Mesendoderm (in vitro differentiated cells): ENCODE data around the gene MLC1.

Source experiments
- DNase-seq: peaks from one replicate; pipeline ENCODE4 v3.0.0; 2013
- H2AK5ac ChIP-seq: 2 replicates; pipeline ENCODE4 v1.6.1; 2013; ENCODE audit warnings: low read length, inconsistent platforms
- H2BK120ac ChIP-seq: 2 replicates; pipeline ENCODE4 v1.6.1; 2013; ENCODE audit warnings: low read depth, mild to moderate bottlenecking, low read length, moderate library complexity, mixed read lengths
- H2BK15ac ChIP-seq: replicated peaks from 2 replicates; pipeline ENCODE4 v1.6.1; 2013; ENCODE audit warnings: low read depth, mild to moderate bottlenecking, moderate library complexity
- H2BK5ac ChIP-seq: 2 replicates; pipeline ENCODE4 v1.6.1; 2013; ENCODE audit warnings: low read length, inconsistent platforms
- H3K18ac ChIP-seq: 2 replicates; pipeline ENCODE4 v1.6.1; 2013; ENCODE audit warnings: mild to moderate bottlenecking, low read length, mixed read lengths
- H3K23ac ChIP-seq: one replicate; pipeline ENCODE4 v1.6.1; 2013; ENCODE audit warnings: low read length
- H3K27ac ChIP-seq: 2 replicates; pipeline ENCODE4 v1.5.1; 2013; ENCODE audit warnings: low read depth, mild to moderate bottlenecking, inconsistent platforms, low read length, moderate library complexity
- H3K27me3 ChIP-seq: 2 replicates; pipeline ENCODE4 v1.6.1; 2013; ENCODE audit warnings: low read length, control low read depth, mild to moderate bottlenecking, inconsistent platforms; ENCODE audit not compliant: insufficient read depth, poor library complexity
- H3K36me3 ChIP-seq: 2 replicates; pipeline ENCODE4 v1.6.1; 2013; ENCODE audit warnings: low read length, inconsistent platforms; ENCODE audit not compliant: control insufficient read depth, insufficient read depth
- H3K4ac ChIP-seq: one replicate; pipeline ENCODE4 v1.6.1; 2013; ENCODE audit warnings: low read depth, mild to moderate bottlenecking, low read length, moderate library complexity
- H3K4me1 ChIP-seq: 2 replicates; pipeline ENCODE4 v1.6.1; 2013; ENCODE audit warnings: low read depth, low read length, inconsistent platforms; ENCODE audit not compliant: control insufficient read depth
- H3K4me2 ChIP-seq: 2 replicates; pipeline ENCODE4 v1.6.1; 2013; ENCODE audit warnings: low read length
- H3K4me3 ChIP-seq: 2 replicates; pipeline ENCODE4 v1.5.1; 2013; ENCODE audit warnings: mild to moderate bottlenecking, low read length
- H3K56ac ChIP-seq: one replicate; pipeline ENCODE4 v1.6.1; 2013; ENCODE audit warnings: low read length
- H3K79me1 ChIP-seq: 2 replicates; pipeline ENCODE4 v1.6.1; 2013; ENCODE audit warnings: low read length, inconsistent platforms
- H3K79me2 ChIP-seq: 2 replicates; pipeline ENCODE4 v1.6.1; 2013; ENCODE audit warnings: mild to moderate bottlenecking, low read length; ENCODE audit not compliant: control insufficient read depth, insufficient read depth
- H3K9ac ChIP-seq: 2 replicates; pipeline ENCODE4 v1.6.1; 2013; ENCODE audit warnings: low read length, inconsistent platforms
- H4K5ac ChIP-seq: one replicate; pipeline ENCODE4 v1.6.1; 2013; ENCODE audit warnings: low read length
- H4K8ac ChIP-seq: one replicate; pipeline ENCODE4 v1.6.1; 2013; ENCODE audit warnings: low read depth, mild to moderate bottlenecking, control low read depth, low read length, moderate library complexity
- WGBS: extraction: QIAGEN DNeasy Blood & Tissue Kit; methylation state at CpG from one replicate; pipeline ENCODE4 v1.1.7; 2013; ENCODE audit warnings: low lambda C conversion rate, missing lambda C conversion rate; ENCODE audit not compliant: insufficient coverage; ENCODE audit errors: extremely low coverage; 5-methylcytosine and 5-hydroxymethylcytosine counted together

The MLC1 gene

GRCh38 chr22:50046481-50047245, 38.6 kb downstream of the MLC1 start:
- Histone ChIP-seq H3K9ac (no peak overlapping the region), H3K23ac (no peak overlapping the region), H3K4me3 (no peak overlapping the region), H3K4me1 (no peaks in the 10 kb centered on the region), H3K4me2 (no peak overlapping the region), H2AK5ac (no peak overlapping the region), H3K18ac (no peak overlapping the region), H2BK120ac (no peak overlapping the region), H3K27me3 (no peaks in the 10 kb centered on the region), H2BK5ac (no peak overlapping the region), H4K5ac (no peak overlapping the region), H4K8ac (no peak overlapping the region), H2BK15ac (no peak overlapping the region), H3K79me2 (no peaks in the 10 kb centered on the region), H3K36me3 (no peaks in the 10 kb centered on the region), H3K27ac (no peak overlapping the region), H3K4ac (no peak overlapping the region), H3K79me1 (no peaks in the 10 kb centered on the region), H3K56ac (no peak overlapping the region)
- WGBS, result no CpG with 5 or more reads among the region's 27 CpGs
- no peak for DNase-seq

GRCh38 chr22:50046019-50046415, 39.2 kb downstream of the MLC1 start:
- no peak overlapping the region for H2BK5ac ChIP-seq
- H3K27ac ChIP-seq, result no peak overlapping the region
- no peak overlapping the region for H3K4me3 ChIP-seq
- H3K9ac ChIP-seq, result no peak overlapping the region
- no peaks in the 10 kb centered on the region for H3K27me3 ChIP-seq
- H2AK5ac ChIP-seq, result no peak overlapping the region
- no peak overlapping the region for H3K23ac ChIP-seq
- H4K8ac ChIP-seq, result no peak overlapping the region
- no peak overlapping the region for H2BK15ac ChIP-seq
- no peak overlapping the region for H3K56ac ChIP-seq
- H3K79me2 ChIP-seq, result no peaks in the 10 kb centered on the region
- no peaks in the 10 kb centered on the region for H3K4me1 ChIP-seq
- H3K18ac ChIP-seq, result no peak overlapping the region
- H3K79me1 ChIP-seq, result no peaks in the 10 kb centered on the region
- H3K4me2 ChIP-seq, result no peak overlapping the region
- no CpG with 5 or more reads among the region's 19 CpGs for WGBS
- H3K4ac ChIP-seq, result no peak overlapping the region
- H4K5ac ChIP-seq, result no peak overlapping the region
- no peak for DNase-seq
- H3K36me3 ChIP-seq, result no peaks in the 10 kb centered on the region
- no peak overlapping the region for H2BK120ac ChIP-seq

GRCh38 chr22:50045211-50046018, 39.8 kb downstream of the MLC1 start:
- Histone ChIP-seq H2BK120ac (no peak overlapping the region), H3K27ac (no peak overlapping the region), H3K9ac (no peak overlapping the region), H3K56ac (no peak overlapping the region), H3K4me1 (no peaks in the 10 kb centered on the region), H2BK5ac (no peak overlapping the region), H3K4me3 (no peak overlapping the region), H3K4ac (no peak overlapping the region), H2BK15ac (no peak overlapping the region), H3K36me3 (no peaks in the 10 kb centered on the region), H3K27me3 (no peaks in the 10 kb centered on the region), H3K23ac (no peak overlapping the region), H3K79me1 (no peaks in the 10 kb centered on the region), H3K79me2 (no peaks in the 10 kb centered on the region), H4K5ac (no peak overlapping the region), H4K8ac (no peak overlapping the region), H2AK5ac (no peak overlapping the region), H3K18ac (no peak overlapping the region), H3K4me2 (no peak overlapping the region)
- DNase-seq, result no peak
- no CpG with 5 or more reads among the region's 35 CpGs for WGBS

GRCh38 chr22:50044485-50045118, 40.6 kb downstream of the MLC1 start:
- no peak overlapping the region for H2AK5ac ChIP-seq
- no peak overlapping the region for H2BK15ac ChIP-seq
- H3K36me3 ChIP-seq, result no peaks in the 10 kb centered on the region
- H3K4me3 ChIP-seq, result no peak overlapping the region
- H3K4ac ChIP-seq, result no peak overlapping the region
- no peak overlapping the region for H3K56ac ChIP-seq
- no peaks in the 10 kb centered on the region for H3K27me3 ChIP-seq
- no peak overlapping the region for H3K4me2 ChIP-seq
- H3K27ac ChIP-seq, result no peak overlapping the region
- H4K8ac ChIP-seq, result no peak overlapping the region
- no CpG with 5 or more reads among the region's 30 CpGs for WGBS
- H3K9ac ChIP-seq, result no peak overlapping the region
- H3K18ac ChIP-seq, result no peak overlapping the region
- no peaks in the 10 kb centered on the region for H3K4me1 ChIP-seq
- H3K23ac ChIP-seq, result no peak overlapping the region
- H2BK120ac ChIP-seq, result no peak overlapping the region
- no peaks in the 10 kb centered on the region for H3K79me1 ChIP-seq
- H2BK5ac ChIP-seq, result no peak overlapping the region
- no peak for DNase-seq
- no peaks in the 10 kb centered on the region for H3K79me2 ChIP-seq
- no peak overlapping the region for H4K5ac ChIP-seq

- Histone ChIP-seq H3K9ac (no peak overlapping the region), H3K36me3 (no peaks in the 10 kb centered on the region), H2BK5ac (no peak overlapping the region), H3K23ac (no peak overlapping the region), H3K4ac (no peak overlapping the region), H3K4me1 (no peaks in the 10 kb centered on the region), H3K4me3 (no peak overlapping the region), H2AK5ac (no peak overlapping the region), H3K27me3 (no peaks in the 10 kb centered on the region), H2BK15ac (no peak overlapping the region), H3K18ac (no peak overlapping the region), H4K5ac (no peak overlapping the region), H2BK120ac (no peak overlapping the region), H3K4me2 (no peak overlapping the region), H4K8ac (no peak overlapping the region), H3K56ac (no peak overlapping the region), H3K27ac (no peak overlapping the region), H3K79me1 (no peaks in the 10 kb centered on the region), H3K79me2 (no peaks in the 10 kb centered on the region)
- no peak for DNase-seq
- no CpG with 5 or more reads among the region's 17 CpGs for WGBS
Measured at GRCh38 chr22:50041361-50042065, 43.7 kb downstream of the MLC1 start.
